Fibroblast of pulmonary artery (primary cell): ENCODE data around the gene PSAPL1.
"Not testable (repeated sequence)": the region's sequence is repeated elsewhere in the genome, so short reads cannot be mapped to it uniquely, and the experiment has no call there.

Experiments
- DNase-seq: peaks from one replicate; pipeline ENCODE4 v3.0.0-alpha.2; 2010; ENCODE audit warnings: low read depth
- H3K4me3 ChIP-seq: replicated peaks from 2 replicates; pipeline ENCODE4 v1.5.1; 2011; ENCODE audit warnings: low read depth, mild to moderate bottlenecking, control low read depth, low read length, moderate library complexity
- TF ChIP-seq, protein P1 (sequence below): IDR thresholded peaks from 2 replicates; pipeline ENCODE4 v1.5.1; 2011; ENCODE audit warnings: mild to moderate bottlenecking, control low read depth, low read length, inconsistent platforms; ENCODE audit errors: missing control alignments

PSAPL1 gene

DNA sequence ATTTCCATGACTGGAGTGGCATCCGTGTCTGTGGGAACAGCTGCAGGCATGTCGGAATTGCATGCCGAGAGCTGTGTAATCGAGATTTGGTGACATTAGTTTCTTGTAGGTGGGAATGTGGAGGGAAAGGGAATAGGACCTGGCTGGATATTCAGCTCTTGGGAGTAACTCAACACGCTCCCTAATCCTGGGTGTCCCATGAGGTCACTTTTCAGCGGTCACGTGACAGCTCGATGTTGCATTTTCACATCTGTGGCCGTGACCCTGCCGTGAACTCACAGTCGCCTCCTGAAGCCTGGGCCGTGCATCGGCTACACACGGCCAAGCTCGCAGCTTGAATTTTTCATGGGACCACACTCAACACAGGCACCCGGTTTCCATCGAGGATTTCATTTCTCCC lies 25.8 kb upstream of the PSAPL1 start:
- DNase-seq: no peak
- TF ChIP-seq, protein P1, sequence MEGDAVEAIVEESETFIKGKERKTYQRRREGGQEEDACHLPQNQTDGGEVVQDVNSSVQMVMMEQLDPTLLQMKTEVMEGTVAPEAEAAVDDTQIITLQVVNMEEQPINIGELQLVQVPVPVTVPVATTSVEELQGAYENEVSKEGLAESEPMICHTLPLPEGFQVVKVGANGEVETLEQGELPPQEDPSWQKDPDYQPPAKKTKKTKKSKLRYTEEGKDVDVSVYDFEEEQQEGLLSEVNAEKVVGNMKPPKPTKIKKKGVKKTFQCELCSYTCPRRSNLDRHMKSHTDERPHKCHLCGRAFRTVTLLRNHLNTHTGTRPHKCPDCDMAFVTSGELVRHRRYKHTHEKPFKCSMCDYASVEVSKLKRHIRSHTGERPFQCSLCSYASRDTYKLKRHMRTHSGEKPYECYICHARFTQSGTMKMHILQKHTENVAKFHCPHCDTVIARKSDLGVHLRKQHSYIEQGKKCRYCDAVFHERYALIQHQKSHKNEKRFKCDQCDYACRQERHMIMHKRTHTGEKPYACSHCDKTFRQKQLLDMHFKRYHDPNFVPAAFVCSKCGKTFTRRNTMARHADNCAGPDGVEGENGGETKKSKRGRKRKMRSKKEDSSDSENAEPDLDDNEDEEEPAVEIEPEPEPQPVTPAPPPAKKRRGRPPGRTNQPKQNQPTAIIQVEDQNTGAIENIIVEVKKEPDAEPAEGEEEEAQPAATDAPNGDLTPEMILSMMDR: no peak
- H3K4me3 ChIP-seq: no peak overlapping the region

DNA sequence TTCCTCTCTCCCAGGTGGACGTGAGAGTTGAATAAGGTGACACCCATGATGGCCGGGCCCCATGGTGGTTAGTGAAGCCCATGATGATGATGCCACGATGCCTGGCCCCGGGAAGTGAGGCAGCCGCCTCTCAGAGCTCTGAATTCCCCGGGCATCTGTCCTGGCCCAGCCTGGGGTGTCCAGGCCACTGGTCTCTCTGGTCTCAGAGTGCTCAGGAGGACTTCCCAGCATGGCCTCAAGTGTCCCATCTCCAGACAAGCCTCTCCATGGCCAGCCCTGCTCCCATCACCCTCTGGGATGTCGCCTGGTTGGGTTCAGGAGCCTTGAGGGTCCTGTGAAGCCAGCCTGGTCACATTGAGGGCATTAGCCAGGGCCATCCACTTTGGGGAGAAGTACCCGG lies 24.7 kb upstream of the PSAPL1 start:
- no peak overlapping the region for H3K4me3 ChIP-seq
- TF ChIP-seq, protein P1: no peak
- DNase-seq: no peak

DNA sequence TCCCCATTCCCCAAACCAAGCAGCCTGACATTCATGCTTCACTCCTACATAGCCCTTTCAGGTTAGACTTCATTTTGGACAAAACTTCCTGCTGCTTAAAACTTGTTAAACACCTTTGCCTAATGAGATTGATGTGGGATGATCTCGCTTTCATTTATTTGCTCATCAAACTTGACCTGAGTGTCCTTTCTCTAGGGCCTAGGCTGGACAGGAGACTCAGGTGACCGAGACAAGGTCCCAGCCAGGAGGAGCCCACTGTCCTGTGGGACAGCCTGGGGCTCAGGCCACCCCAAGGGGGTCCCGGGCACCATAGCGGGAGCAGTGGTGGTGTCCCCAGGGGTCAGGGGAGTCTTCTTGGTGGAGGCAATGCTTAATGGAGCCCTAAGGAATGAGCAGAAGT lies 23.7 kb upstream of the PSAPL1 start:
- no peak overlapping the region for H3K4me3 ChIP-seq
- DNase-seq: no peak
- TF ChIP-seq, protein P1: no peak

DNA sequence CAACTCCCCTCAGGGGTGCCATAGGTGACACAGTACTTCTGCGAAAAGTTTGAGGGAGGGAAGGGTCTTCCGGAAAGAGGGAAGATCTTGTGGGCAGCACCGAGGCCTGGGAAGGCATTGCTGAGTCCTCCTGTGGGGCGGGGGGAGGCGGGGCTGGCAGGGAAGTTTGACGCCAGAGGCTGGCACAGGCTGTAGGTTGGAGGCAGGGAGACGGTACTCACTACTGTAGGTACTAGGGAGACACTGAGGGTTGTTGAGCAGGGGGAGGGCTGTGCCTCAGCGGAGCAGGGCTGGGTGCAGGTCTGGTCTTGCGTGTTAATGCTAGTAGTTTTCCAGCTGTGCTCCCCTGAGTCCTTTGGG lies 23.3 kb upstream of the PSAPL1 start:
- no peak for DNase-seq
- no peak overlapping the region for H3K4me3 ChIP-seq
- TF ChIP-seq, protein P1: no peak

DNA sequence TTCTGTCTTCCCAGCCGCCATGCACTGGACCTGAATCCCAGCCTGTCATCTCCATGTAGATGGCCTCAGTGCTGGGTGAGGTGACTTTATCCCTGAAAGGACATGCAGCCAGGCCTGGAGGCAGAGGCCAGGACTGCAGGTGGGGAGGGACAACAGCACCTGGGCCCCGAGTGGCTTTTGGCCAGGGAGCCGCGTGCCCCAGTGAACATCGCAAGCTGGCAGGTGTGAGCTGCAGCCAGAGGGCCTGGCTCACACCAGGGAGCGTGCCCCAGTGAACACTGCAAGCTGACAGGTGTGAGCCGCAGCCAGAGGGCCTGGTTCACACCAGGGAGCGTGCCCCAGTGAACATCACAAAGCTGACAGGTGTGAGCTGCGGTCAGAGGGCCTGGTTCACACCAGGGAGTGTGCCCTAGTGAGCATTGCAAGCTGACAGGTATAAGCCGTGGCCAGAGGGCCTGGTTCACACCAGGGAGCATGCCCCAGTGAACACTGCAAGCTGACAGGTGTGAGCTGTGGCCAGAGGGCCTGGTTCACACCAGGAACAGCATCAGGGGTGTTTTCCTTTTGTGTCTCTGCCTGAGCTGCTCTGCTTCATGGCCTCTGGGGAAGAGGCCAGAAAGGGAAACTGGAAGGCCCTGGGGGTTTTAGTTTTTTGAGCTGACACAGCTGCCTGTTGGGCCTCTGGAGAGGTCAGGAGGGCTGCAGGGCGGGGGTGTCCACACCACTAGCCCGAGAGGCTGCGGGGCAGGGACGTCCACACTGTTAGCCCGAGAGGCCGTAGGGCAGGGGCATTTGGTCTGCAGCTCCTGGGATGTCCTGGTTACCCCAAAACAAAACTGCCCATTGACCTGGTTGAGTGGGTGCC lies 22.7 kb upstream of the PSAPL1 start:
- DNase-seq: no peak
- TF ChIP-seq, protein P1: no peak
- no peak overlapping the region for H3K4me3 ChIP-seq

DNA sequence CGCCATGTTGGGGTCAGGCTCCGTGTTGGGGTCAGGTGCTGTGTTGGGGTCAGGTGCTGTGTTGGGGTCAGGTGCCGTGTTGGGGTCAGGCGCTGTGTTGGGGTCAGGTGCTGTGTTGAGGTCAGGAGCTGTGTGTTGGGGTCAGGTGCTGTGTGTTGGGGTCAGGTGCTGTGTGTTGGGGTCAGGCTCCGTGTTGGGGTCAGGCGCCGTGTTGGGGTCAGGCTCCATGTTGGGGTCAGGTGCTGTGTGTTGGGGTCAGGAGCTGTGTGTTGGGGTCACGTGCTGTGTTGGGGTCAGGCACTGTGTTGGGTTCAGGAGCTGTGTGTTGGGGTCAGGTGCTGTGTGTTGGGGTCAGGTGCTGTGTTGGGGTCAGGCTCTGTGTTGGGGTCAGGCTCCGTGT lies 18.1 kb upstream of the PSAPL1 start:
- H3K4me3 ChIP-seq, DNase-seq: not testable (repeated sequence)

DNA sequence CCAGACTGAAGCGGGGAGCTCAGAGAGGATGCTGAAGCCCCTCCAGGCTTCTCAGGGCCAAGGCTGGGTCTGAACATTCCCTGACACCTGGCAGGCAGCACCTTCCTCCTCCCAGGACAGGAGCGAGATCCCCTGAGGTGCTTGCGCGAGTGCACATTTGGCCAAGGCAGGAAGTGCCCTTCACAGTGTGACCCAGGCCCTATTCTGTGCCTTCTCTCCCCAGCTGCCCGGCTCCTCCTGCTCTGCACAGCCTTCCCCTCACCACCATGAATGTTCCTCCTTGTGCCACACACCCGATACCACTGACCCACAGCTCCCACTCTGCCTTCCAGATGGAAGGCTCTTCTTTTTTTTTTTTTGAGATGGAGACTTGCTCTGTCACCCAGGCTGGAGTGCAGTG lies 17.1 kb upstream of the PSAPL1 start:
- H3K4me3 ChIP-seq: no peak overlapping the region
- no peak for DNase-seq
- TF ChIP-seq, protein P1: no peak
